MM.1S (cell line): Measurements from ENCODE around the gene CDC42EP2.

Experiments
- CTCF ChIP-seq: fragments of 300-600 bp; sonication (generic); IDR thresholded peaks from 2 replicates; pipeline ENCODE4 v1.5.1; 2016; ENCODE audit warnings: antibody characterized with exemption, low read length, mixed read lengths
- EZH2 ChIP-seq: fragments of 300-600 bp; sonication (generic); optimal IDR thresholded peaks from 2 replicates; pipeline ENCODE3; 2017; ENCODE audit warnings: low read depth, mild to moderate bottlenecking, antibody characterized with exemption, low read length, mixed read lengths
- EZH2phosphoT487 ChIP-seq: fragments of 300-600 bp; sonication (generic); IDR thresholded peaks from 2 replicates; pipeline ENCODE4 v1.6.1; 2018; ENCODE audit warnings: antibody characterized with exemption, low read length

DNA sequence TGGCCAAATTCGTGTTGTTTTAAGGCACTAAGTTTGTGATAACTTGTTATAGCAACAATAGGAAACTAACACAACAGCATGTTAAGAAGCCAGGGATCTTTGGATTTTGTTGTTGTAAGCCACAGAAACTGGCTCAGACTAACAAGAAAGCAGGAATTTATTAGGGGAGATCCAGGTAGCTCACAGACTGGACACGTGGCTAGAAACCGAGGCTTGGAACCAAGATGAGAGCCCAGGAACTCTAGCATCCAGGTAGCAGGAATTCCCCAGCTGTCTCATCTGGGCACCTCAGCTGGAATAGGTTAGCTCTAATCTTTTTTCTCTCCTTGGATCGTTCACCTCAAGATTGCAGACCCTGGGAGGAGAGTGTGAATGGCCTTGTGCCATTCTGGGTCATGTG is 28.0 kb upstream of the CDC42EP2 start:
- no peak for TF ChIP-seq CTCF
- no peak for TF ChIP-seq EZH2phosphoT487
- no peak for TF ChIP-seq EZH2
